ENCODE data around the gene MLPH.

- TF ChIP-seq CTCF (IDR thresholded peaks at IDR 0.05), result no peak
- no peak for TF ChIP-seq POLR2A (IDR thresholded peaks at IDR 0.05)
Observed at GRCh38 chr2:237583385-237584295, 96.6 kb downstream of the MLPH start.
